Activated CD4-positive, alpha-beta T cell treated with anti-CD3 and anti-CD28 coated beads, Interleukin-2, amount 50 U/mL, for 48 hours (primary cell): Measurements from ENCODE around the gene TRPC4AP.
"Not testable (repeated sequence)": the region's sequence is repeated elsewhere in the genome, so short reads cannot be mapped to it uniquely, and the experiment has no call there.

Experiments used
- DNase-seq, 2 experiments: peaks; one replicate each; pipeline ENCODE4 v3.0.0-alpha.2; 2020

Gene TRPC4AP

GRCh38 chr20:35092524-35093266 lies at the start of gene TRPC4AP:
TSS of gene TRPC4AP (minus strand) at chr20:35092807. CDS start at chr20:35092781, 26 bp downstream.
- DNase-seq: peak; percentile 86 to 89

DNA sequence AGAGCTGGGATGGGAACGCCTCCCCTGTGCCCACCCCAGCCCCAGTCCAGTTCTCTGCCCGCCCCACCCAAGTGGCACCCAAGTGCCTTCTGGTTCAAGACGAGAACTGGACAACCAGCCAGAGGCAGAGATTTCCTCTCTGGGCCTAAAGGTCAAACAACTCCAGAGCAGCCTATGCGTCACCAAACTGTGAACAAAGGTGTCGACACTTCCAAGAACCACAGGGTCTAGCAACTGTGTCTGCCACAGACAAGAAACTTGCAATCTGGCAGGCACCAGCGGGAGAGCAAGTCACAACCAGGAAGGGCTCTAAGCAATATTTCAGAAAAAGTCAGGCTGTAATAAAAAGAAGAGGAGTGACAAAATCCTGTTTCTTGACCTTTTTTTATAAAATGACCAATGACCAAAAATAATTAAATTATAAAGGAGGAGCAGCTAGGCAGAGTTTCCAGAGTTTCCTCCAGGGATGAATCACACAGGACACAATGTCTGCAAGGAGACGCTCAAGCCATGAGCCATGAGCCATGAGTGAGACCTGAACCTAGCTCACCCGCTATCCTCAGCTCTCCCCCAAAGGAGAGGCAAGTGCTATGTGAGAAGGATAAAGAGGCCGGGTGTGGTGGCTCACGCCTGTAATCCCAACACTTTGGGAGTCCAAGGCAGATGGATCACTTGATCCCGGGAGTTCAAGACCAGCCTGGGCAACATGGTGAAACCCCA lies 43.4 kb upstream of the TRPC4AP start:
- no peak for DNase-seq

DNA sequence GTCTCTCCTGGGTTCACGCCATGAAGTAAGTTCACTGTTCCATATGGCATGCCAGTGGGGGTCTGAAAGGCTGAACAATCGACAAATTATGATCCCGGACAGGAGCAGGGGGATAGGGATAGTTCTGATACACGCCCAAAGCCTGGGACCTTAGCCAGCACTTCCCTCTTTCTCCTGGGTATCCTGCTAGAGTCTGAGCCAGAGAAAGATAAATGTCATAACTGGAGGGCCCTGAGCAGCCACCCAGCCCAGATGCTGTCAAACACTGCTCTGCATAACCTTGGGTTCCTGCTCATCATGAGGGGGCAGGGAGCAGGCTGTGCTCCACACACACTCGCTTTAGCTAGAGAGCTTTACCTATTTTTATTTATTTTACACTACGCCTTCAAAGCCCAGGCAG lies 42.3 kb upstream of the TRPC4AP start:
- DNase-seq: no peak

- DNase-seq: no peak
Measured at GRCh38 chr20:35134472-35134871, 41.9 kb upstream of the TRPC4AP start.

DNA sequence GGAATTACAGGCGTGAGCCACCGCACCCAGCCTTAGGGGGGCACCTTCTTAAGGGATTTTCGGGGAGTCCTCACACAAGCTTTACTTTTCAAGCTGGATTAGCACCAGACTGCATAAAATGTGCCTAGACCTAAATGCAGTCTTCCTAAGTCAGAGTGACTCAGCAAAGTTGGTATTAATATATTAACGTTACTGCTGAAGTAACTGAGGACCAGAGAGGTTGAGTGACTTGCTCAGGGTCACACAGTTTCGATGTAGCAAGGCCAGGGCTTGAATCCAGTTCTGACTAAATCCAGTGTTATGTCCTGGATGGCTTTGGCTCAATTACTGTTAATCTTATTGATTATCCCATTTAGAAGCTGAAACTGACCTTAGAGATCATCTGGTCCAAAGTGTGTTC lies 41.1 kb upstream of the TRPC4AP start:
- no peak for DNase-seq

DNA sequence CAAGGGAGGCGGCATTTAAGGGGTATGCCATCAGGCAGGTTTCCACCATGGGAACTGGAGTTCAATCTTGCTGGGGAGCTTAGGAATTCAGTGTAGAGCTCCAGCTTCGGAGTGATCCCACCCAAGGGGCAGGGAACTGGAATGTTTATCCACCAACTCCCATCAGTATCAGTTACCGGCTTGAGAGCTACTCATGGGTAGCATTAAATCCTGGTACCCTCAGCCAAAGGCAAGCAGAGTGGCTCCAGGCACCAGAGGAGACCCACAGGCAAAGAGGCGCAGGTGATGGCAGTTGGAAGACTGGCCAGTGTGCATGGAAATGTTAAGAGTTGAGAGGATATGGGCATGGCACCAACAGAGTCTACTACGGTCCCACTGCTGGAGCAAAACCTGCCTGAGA lies 40.4 kb upstream of the TRPC4AP start:
- DNase-seq: no peak

GRCh38 chr20:35131934-35132333 lies 39.3 kb upstream of the TRPC4AP start:
- no peak for DNase-seq

GRCh38 chr20:35129647-35130069 lies 37.1 kb upstream of the TRPC4AP start:
- DNase-seq: no peak

DNA sequence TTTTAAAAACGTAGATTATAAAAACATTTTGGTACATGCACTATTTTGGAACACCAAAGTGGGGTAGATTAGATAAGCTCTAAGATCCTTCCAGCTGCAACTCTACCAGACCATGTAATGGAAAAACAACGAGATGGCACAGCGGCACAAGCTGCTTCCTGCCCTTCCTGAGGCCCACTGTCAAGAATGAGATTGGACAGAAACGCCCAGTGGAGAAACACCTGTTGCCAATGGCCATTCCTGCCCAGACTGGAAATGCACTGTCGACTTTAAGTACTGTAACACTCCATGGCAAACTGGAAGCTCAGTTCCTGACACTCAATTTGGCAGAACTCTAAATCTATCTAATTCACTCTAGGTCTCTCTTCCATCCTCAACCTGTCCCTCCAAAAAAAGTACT lies 33.1 kb upstream of the TRPC4AP start:
- no peak for DNase-seq

DNA sequence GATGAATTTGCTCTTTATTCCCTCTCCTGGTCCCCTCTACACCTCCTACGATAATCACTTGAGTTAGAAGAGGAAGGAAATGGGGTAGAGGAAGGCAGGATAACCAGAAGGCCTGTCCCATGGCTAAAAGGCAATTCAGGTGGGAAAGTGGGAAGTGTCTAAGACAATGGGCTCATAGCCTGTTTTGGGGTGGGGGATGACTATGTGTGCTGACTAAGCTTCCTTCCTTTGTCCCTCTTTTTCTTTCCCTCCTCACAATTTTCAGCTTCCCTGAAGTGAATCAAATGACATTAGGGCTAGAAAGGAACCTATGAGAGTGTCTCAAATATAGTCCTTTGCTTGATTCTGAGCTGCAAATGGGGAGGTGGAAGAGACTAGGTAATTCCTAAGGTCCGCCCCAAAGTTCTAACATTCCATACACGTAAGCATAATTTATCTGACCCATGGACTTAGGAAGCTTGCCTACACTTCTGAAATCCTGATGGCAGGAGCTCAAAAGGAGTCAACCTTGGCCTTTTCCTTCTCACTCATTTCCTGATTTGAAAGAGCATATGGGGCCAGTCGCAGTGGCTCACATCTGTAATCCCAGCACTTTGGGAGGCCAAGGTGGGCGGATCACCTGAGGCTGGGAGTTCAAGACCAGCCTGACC lies 30.3 kb upstream of the TRPC4AP start:
- no peak for DNase-seq

DNA sequence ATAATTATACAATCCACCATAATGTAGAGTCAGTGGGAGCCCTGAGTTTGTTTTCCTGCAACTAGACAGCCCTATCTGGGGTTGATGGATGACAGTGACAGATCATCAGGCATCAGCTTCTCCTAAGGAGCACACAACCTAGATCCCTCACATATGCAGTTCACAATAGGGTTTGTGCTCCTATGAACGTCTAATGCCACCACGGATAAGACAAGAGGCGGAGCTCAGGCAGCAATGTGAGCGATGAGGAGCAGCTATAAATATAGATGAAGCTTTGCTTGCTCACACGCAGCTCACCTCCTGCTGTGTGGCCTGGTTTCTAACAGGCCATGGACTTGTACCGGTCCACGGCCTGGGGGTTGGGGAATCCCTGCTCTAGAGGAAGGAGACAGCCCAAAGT lies 28.6 kb upstream of the TRPC4AP start:
- no peak for DNase-seq

GRCh38 chr20:35120012-35120701 lies 27.6 kb upstream of the TRPC4AP start:
- peak in 1 of 2 experiments; percentile 18 for DNase-seq

DNA sequence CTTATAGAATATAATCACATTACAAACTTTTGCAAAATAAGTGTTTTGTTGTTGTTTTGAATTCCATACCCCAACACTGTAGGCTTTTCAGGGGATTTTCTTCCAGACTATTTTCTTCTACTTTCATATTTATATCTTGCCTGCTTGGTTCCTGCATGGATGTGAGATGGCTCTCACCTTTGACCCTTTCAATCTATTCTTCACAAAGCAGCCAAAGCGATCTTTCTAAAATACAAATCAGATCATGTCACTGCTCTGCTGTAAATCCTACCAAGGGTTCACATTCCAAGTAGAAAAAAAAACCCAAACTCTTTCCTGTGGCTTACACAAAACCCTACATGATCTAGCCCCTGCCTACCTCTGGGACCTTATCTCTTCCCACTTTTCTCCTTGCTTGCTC lies 25.0 kb upstream of the TRPC4AP start:
- no peak for DNase-seq

GRCh38 chr20:35117196-35117595 lies 24.6 kb upstream of the TRPC4AP start:
- no peak for DNase-seq

GRCh38 chr20:35116258-35116657 lies 23.7 kb upstream of the TRPC4AP start:
- DNase-seq: no peak

- no peak for DNase-seq
Measured at GRCh38 chr20:35115606-35116005, 23.0 kb upstream of the TRPC4AP start.

- DNase-seq: not testable (repeated sequence)
Measured at GRCh38 chr20:35112276-35112675, 19.7 kb upstream of the TRPC4AP start.

DNA sequence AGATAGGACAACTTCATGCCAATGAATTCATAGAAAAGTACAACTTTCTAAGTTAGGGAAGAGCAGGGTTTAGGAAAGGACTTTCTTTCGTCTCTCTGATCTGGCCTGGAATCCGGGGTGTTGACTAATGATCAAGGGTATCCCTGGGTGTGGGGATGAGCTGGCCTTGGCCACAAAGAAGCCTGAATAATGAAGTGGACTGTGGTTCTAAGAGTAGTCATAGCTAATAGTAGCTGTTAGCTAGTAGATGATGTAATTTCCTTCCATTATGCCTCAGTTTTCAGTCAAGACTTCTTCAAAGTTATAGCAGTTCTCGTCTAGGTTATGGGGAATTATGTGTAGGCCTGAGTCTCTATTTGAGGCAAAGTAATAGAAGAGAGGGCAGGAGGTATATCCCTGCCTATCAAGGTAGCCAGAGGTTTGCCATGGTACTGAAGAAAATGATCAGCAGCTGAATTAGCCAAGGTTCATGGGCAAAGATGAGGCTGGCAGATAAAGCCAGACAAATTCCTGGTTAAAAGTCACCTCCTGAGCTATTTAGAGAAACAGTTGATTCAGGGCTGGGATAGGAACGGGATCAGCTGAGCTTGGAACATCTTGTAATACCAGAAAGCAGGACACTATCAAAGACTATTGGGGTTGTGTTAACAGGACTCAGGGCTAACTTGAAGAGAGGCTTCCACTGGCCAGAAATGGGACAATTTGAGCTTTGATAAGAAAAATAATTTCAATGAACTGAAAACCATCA lies 18.7 kb upstream of the TRPC4AP start:
- no peak for DNase-seq

- no peak for DNase-seq
Measured at GRCh38 chr20:35108921-35109320, 16.3 kb upstream of the TRPC4AP start.

DNA sequence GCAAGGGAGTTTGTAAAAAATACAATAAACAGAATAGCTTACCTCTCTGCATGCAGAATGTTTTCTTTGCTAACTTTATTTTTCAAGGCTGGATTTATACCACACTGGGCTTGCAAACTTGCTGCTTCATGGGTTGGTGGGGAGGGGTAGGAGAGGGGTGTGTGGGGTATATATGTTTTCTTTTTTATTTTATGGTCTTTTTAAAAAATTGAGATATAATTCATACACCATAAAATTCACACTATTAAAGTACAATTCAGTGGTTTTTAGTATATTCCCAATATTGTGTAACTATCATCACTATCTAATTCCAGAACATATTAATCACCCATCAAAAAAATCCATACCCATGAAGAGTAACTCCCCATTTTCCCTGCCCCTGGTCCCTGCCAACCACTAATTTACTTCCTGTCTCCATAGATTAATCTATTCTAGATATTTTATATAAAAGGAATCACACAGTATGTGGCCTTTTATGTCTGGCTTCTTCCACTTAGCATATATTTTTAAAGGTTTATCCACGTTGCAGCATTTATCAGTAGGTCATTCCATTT lies 14.3 kb upstream of the TRPC4AP start:
- DNase-seq: no peak

GRCh38 chr20:35104685-35105295 lies 12.2 kb upstream of the TRPC4AP start:
- no peak for DNase-seq

DNA sequence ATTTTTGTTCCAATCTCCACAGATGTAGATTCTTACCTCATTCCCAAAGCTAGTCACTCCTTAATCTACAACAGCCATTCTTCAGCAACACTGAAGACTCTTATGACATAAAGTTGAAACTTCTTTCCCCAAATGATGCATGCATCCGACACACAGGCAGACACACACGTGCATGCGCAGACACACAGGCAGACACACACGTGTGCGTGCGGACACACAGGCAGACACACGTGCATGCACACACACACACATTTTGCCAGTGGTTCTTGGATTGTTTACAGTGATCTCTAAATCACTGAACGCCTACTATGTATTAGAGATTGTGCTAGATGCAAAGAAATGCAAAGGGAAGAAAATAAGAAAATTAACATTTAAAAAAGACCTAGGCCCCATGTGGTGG lies 9.0 kb upstream of the TRPC4AP start:
- DNase-seq: no peak
